ENCODE results near the gene KRTAP5-1. TPM values are rescaled to one million over a fixed set of nuclear protein-coding genes. Genes with fewer than 3 reads are reported as not detected.
"Not testable (repeated sequence)": the region's sequence is repeated elsewhere in the genome, so short reads cannot be mapped to it uniquely, and the experiment has no call there.

KRTAP5-1 gene, protein sequence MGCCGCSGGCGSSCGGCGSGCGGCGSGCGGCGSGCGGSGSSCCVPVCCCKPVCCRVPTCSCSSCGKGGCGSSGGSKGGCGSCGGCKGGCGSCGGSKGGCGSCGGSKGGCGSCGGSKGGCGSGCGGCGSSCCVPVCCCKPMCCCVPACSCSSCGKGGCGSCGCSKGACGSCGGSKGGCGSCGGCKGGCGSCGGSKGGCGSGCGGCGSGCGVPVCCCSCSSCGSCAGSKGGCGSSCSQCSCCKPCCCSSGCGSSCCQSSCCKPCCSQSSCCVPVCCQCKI
- not detected in 2 replicates for total RNA-seq

DNA sequence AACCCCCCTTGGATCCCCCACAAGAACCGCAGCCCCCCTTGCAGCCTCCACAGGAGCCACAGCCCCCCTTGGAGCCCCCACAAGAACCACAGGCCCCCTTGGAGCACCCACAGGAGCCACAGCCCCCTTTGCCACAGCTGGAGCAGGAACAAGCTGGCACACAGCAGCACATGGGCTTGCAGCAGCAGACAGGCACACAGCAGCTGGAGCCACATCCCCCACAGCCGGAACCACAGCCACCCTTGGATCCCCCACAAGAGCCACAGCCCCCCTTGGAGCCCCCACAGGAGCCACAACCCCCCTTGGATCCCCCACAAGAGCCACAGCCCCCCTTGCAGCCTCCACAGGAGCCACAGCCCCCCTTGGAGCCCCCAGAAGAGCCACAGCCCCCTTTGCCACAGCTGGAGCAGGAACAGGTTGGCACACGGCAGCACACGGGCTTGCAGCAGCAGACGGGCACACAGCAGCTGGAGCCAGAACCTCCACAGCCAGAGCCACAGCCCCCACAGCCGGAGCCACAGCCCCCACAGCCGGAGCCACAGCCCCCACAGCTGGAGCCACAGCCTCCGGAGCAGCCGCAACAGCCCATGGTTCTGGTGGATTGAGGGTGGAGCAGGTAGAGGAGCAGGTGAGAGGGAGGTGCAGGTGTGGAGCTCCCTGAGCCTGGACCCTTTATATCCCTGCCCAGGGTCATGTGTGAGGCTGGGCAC is at the start of gene KRTAP5-1:
TSS of gene KRTAP5-1 (minus strand) at position 623 of the 710 bp plus-strand sequence. CDS start at position 589, 34 bp downstream.
- DNase-seq (ENCODE audit: low read depth); H3K36me3 ChIP-seq (ENCODE audit: control insufficient read depth, insufficient read depth, low read length); H3K27me3 ChIP-seq (ENCODE audit: control insufficient read depth, insufficient read depth, low read length); H3K4me3 ChIP-seq (ENCODE audit: low read depth, low read length): not testable (repeated sequence)

DNA sequence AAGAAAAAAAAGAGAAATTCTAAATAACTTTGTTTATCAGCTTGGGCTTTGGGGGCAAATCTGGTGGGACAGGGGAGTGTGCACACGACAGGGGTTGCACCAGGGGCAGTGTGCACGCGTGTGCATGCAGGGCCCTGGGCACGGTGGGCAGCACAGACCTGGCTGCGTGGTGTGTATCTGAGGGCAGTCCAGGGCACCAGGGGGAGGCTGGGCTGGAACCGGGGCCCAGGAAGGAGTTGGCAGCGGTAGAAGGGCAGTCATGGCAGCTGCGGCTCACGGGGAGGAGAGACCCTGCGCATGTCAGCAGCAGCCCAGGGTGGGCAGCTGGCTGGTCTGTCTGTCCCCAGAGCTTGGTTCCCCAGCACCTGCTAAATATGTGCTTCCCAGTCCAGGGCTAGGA is 48.8 kb upstream of the KRTAP5-1 start:
- Histone ChIP-seq H3K4me3 (ENCODE audit: low read depth, low read length) (no peak overlapping the region), H3K36me3 (ENCODE audit: control insufficient read depth, insufficient read depth, low read length) (no peaks in the 10 kb centered on the region), H3K27me3 (ENCODE audit: control insufficient read depth, insufficient read depth, low read length) (peaks cover 40% of the 10 kb centered on the region)
- DNase-seq (ENCODE audit: low read depth): no peak
- TF ChIP-seq, protein P1, sequence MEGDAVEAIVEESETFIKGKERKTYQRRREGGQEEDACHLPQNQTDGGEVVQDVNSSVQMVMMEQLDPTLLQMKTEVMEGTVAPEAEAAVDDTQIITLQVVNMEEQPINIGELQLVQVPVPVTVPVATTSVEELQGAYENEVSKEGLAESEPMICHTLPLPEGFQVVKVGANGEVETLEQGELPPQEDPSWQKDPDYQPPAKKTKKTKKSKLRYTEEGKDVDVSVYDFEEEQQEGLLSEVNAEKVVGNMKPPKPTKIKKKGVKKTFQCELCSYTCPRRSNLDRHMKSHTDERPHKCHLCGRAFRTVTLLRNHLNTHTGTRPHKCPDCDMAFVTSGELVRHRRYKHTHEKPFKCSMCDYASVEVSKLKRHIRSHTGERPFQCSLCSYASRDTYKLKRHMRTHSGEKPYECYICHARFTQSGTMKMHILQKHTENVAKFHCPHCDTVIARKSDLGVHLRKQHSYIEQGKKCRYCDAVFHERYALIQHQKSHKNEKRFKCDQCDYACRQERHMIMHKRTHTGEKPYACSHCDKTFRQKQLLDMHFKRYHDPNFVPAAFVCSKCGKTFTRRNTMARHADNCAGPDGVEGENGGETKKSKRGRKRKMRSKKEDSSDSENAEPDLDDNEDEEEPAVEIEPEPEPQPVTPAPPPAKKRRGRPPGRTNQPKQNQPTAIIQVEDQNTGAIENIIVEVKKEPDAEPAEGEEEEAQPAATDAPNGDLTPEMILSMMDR (IDR thresholded peaks at IDR 0.05; ENCODE audit: insufficient read depth, low read length, poor library complexity, severe bottlenecking): no peak

DNA sequence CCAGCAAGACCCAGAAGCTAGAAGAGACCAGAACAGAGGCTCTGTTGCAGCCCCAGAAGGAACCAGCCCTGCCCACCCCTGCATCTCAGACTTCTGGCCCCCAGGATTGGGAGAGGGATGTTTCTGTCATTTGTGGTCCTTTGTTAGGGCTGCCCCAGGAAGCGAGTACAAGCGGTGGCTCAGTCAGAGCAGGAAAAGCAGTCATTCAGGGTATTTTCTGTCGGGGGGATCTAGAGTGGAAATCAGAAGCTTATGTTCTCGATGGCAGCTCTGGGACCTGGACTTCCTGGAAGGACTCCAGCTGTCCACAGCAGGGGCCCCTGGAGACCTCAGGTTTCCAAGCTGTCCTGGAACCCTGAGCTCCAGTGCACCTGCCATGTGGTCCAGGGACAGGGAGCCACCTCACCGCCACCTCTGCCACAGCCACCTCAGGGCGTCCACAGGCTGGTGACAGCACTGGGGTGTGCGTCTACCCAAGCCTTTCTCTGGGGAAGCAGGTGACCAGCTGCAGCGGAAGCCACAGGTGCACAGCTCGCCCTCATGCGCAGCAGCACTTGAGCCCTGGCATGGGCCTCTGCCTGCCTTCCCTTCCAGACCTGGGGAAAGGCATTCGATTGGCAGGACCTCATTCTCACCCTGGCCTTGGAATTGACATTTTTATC is 47.1 kb upstream of the KRTAP5-1 start:
- DNase-seq (ENCODE audit: low read depth): no peak
- TF ChIP-seq, protein P1 (IDR thresholded peaks at IDR 0.05; ENCODE audit: insufficient read depth, low read length, poor library complexity, severe bottlenecking): no peak
- Histone ChIP-seq H3K27me3 (ENCODE audit: control insufficient read depth, insufficient read depth, low read length) (peaks cover 42% of the 10 kb centered on the region), H3K36me3 (ENCODE audit: control insufficient read depth, insufficient read depth, low read length) (no peaks in the 10 kb centered on the region), H3K4me3 (ENCODE audit: low read depth, low read length) (no peak overlapping the region)

DNA sequence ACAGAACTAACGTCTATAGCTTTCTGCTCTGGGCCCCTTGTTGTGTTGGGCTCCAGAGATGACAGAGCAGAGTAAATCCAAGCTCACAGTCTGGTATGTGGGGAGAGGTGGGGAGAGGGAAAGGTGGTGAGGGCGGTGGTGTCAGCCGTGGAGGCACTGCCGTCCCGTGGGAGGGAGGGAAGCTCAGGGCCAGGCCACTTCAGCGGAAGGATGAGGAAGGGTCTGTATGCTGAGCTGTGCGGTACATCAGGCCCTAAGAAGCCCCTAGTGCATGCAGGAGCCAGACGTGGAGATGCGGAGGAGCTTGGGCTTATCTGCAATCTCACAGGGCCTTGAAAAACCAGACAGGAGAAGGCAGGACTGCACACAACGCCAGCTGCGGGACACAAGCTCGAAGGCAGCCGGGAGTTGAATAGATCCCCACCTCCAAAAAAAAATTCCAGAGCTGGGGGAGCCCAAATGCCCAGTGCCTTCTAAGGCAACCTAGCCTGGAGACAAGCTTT is 46.0 kb upstream of the KRTAP5-1 start:
- TF ChIP-seq, protein P1 (IDR thresholded peaks at IDR 0.05; ENCODE audit: insufficient read depth, low read length, poor library complexity, severe bottlenecking): no peak
- H3K4me3 ChIP-seq (ENCODE audit: low read depth, low read length): no peak overlapping the region
- H3K27me3 ChIP-seq (ENCODE audit: control insufficient read depth, insufficient read depth, low read length): peaks cover 38% of the 10 kb centered on the region
- no peak for DNase-seq (ENCODE audit: low read depth)
- H3K36me3 ChIP-seq (ENCODE audit: control insufficient read depth, insufficient read depth, low read length): no peaks in the 10 kb centered on the region

DNA sequence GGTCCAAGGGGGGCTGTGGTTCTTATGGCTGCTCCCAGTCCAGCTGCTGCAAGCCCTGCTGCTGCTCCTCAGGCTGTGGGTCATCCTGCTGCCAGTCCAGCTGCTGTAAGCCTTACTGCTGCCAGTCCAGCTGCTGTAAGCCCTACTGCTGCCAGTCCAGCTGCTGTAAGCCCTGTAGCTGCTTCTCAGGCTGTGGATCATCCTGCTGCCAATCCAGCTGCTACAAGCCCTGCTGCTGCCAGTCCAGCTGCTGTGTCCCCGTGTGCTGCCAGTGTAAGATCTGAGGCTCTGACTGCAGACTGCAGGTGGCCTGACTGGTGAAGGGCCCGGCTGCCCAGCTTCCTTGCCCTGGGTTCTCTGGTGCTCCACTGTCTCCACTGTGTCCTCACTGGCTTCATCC is 45.2 kb upstream of the KRTAP5-1 start:
- no peak for DNase-seq (ENCODE audit: low read depth)
- Histone ChIP-seq H3K27me3 (ENCODE audit: control insufficient read depth, insufficient read depth, low read length) (peaks cover 36% of the 10 kb centered on the region), H3K36me3 (ENCODE audit: control insufficient read depth, insufficient read depth, low read length) (no peaks in the 10 kb centered on the region), H3K4me3 (ENCODE audit: low read depth, low read length) (no peak overlapping the region)
- TF ChIP-seq, protein P1 (IDR thresholded peaks at IDR 0.05; ENCODE audit: insufficient read depth, low read length, poor library complexity, severe bottlenecking): no peak
